Panc1 (cell line): ENCODE results near the gene EFNA5. TPM values are rescaled to one million over a fixed set of nuclear protein-coding genes. Genes with fewer than 3 reads are reported as not detected.

Experiments
- ATAC-seq: fragments of 200-7000 bp; cut with Tn5 transposase; 2 replicates; pipeline ENCODE4 v1.9.1; 2020; ENCODE audit warnings: mild to moderate bottlenecking, moderate library complexity
- BruUV-seq: library from RNA; stranded (reverse); fragments of 400-500 nt; replicated peaks from 2 replicates; lab custom pipeline; 2021; lab: Mats Ljungman, UMichigan
- CTCF ChIA-PET: fragments of 300-600 bp; sonication (Branson Sonifier 250); formaldehyde crosslinking; loops from one replicate; lab custom pipeline; 2022; ENCODE audit warnings: antibody characterized with exemption; lab: Charles Lee
- POLR2A ChIA-PET: fragments of 300-600 bp; sonication (Branson Sonifier 250); formaldehyde crosslinking; loops from one replicate; lab custom pipeline; 2022; ENCODE audit warnings: antibody characterized with exemption; lab: Charles Lee
- DNase-seq: peaks from one replicate; pipeline ENCODE4 v3.0.0-alpha.2; 2010; ENCODE audit warnings: low read depth, low spot score
- H3K27ac ChIP-seq: 2 replicates; pipeline ENCODE4 v1.5.1; 2011; ENCODE audit warnings: mild to moderate bottlenecking, low read length, inconsistent platforms
- H3K27me3 ChIP-seq: fragments of 200-500 bp; sonication (Bioruptor generic); 2 replicates; pipeline ENCODE4 v1.6.0; 2014; ENCODE audit warnings: low read length, inconsistent platforms; ENCODE audit not compliant: control insufficient read depth, insufficient read depth
- H3K36me3 ChIP-seq: fragments of 200-500 bp; sonication (Bioruptor generic); 2 replicates; pipeline ENCODE4 v1.5.1; 2014; ENCODE audit warnings: inconsistent platforms, mild to moderate bottlenecking, low read length, moderate library complexity; ENCODE audit not compliant: control insufficient read depth, insufficient read depth
- H3K4me1 ChIP-seq: 2 replicates; pipeline ENCODE4 v1.5.1; 2011; ENCODE audit warnings: inconsistent platforms, mild to moderate bottlenecking, low read length, moderate library complexity; ENCODE audit not compliant: control insufficient read depth, insufficient read depth
- H3K4me3 ChIP-seq, 2 experiments: 2 replicates each; pipeline ENCODE4 v1.5.1; 2011 to 2012; ENCODE audit warnings: low read depth in 2 of 2, low read length in 2 of 2, mild to moderate bottlenecking in 2 of 2, inconsistent platforms in 1 of 2, moderate library complexity in 1 of 2
- H3K9me3 ChIP-seq: fragments of 200-500 bp; sonication (Bioruptor generic); 2 replicates; pipeline ENCODE4 v1.5.1; 2014; ENCODE audit warnings: low read depth, mild to moderate bottlenecking, inconsistent platforms, low read length, moderate library complexity; ENCODE audit not compliant: control insufficient read depth, insufficient read depth
- POLR2AphosphoS5 ChIP-seq: IDR thresholded peaks from 2 replicates; pipeline ENCODE4 v1.6.1; 2012; ENCODE audit warnings: mild to moderate bottlenecking, low read depth, low read length, moderate library complexity
- REST ChIP-seq, 2 experiments: IDR thresholded peaks; 2 replicates each; pipeline ENCODE4 v1.6.1; 2011 to 2012; ENCODE audit warnings: low read depth in 2 of 2, control low read depth in 1 of 2, low read length in 1 of 2, mild to moderate bottlenecking in 1 of 2, moderate library complexity in 1 of 2; ENCODE audit not compliant: insufficient read depth in 1 of 2
- SIN3A ChIP-seq: IDR thresholded peaks from 2 replicates; pipeline ENCODE4 v1.6.1; 2012; ENCODE audit warnings: low read depth, mild to moderate bottlenecking, low read length, moderate library complexity, borderline replicate concordance; ENCODE audit not compliant: insufficient read depth
- TCF7L2 ChIP-seq: IDR thresholded peaks from 2 replicates; pipeline ENCODE4 v1.6.1; 2011; ENCODE audit warnings: mild to moderate bottlenecking, low read depth, low read length, inconsistent platforms
- in situ Hi-C: cut with HindIII; loops from 2 replicates; pipeline ENCODE4 v1.10.0; 2016; ENCODE audit warnings: low sequenced_read_pairs, low pct_unique_long_range_greater_than_20kb
- intact Hi-C: fragments of 100-400 bp; cut with micrococcal nuclease; formaldehyde crosslinking; loops from one replicate; pipeline ENCODE4 v1.10.0; 2022; ENCODE audit not compliant: unreplicated experiment
- total RNA-seq: library from RNA; stranded (reverse); gene quantifications from one replicate; pipeline ENCODE4 v1.2.1, GENCODE V29; 2021; ENCODE audit not compliant: unreplicated experiment
- TF ChIP-seq, protein P1 (sequence below): fragments of 450-650 bp; IDR thresholded peaks from 2 replicates; pipeline ENCODE4 v1.5.1; 2017; ENCODE audit warnings: mild to moderate bottlenecking

EFNA5 gene
- total RNA-seq, 1 experiment from 2014 or later: 30.5 TPM

DNA sequence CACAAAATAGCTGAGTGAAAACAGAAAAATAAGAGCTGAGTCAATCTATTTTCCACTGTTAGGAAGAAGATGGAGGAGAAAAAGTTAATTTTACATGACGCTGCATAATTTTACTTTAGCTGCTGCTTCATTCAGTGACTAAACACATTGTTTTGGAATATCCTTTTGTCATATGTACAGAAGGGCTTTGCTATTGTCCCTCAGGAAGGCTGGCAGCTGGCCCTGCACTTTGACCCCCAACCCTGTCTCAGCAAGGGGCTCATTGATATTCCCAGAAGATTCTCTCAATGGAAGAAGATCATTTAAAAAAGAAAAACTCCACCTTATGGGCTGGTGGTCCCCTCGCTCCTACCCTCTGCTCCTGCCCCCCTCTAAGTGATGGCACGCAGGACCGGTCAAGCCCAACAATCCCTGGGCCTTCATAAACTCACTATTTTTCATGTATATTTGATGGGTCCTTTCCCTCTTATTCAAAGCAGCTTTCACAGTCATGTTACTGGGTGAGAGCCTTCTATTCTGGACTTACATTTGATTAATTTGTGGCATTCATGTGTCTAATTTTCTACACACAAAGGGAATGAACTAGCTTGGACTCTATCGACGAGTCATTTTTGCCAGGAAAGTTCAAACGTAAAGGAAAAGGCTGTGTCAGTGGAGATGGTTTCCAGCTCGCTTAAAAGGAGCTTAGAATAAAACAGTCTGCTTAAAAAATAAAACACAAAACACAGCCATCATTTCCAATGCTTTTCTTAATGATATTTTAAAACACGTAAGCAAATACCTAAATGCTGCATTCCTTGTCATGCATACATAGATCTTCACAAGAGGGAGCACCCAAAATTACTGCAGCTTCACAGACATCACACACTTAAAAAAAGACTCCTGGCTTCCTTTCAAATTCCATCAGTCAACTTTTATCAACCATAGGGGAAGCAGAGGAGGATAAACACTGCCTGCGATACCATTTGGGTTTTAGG, 104.7 kb downstream of the EFNA5 start:
- ChIA-PET CTCF (no interaction called here), POLR2A (no interaction called here)
- Histone ChIP-seq H3K4me3 (no peak overlapping the region), H3K27me3 (no peaks in the 10 kb centered on the region), H3K36me3 (no peaks in the 10 kb centered on the region), H3K27ac (no peak overlapping the region), H3K9me3 (no peaks in the 10 kb centered on the region), H3K4me1 (peaks cover 18% of the 10 kb centered on the region)
- no TSS peak for BruUV-seq
- no peak for TF ChIP-seq REST (IDR thresholded peaks at IDR 0.05; ENCODE audit: insufficient read depth in 1 of 2, low read depth in 2 of 2, low read length in 1 of 2)
- no peak for DNase-seq
- in situ Hi-C loops: no loop called here
- ATAC-seq: no peak
- intact Hi-C loops: no loop called here

DNA sequence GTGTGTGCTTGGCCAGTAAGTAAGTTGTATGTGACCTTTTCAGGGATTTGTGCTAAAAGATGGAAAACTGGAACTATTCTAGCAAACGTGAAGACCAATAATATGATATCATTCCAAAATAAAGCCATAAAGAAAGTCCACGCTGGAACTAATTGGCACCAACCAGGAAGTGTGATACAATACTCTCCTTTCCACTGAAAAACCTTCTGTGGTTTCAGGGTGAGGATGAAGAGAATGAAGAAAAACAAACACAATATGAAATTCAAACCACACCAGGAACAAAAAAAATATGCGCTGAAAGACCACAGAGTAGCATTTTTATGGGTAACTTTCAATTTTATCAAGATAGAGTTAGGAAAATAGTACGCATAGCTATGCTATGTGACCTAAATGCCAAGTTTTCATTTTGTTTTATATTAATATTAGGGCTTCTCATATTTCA, 105.8 kb downstream of the EFNA5 start:
- TF ChIP-seq, protein P1, sequence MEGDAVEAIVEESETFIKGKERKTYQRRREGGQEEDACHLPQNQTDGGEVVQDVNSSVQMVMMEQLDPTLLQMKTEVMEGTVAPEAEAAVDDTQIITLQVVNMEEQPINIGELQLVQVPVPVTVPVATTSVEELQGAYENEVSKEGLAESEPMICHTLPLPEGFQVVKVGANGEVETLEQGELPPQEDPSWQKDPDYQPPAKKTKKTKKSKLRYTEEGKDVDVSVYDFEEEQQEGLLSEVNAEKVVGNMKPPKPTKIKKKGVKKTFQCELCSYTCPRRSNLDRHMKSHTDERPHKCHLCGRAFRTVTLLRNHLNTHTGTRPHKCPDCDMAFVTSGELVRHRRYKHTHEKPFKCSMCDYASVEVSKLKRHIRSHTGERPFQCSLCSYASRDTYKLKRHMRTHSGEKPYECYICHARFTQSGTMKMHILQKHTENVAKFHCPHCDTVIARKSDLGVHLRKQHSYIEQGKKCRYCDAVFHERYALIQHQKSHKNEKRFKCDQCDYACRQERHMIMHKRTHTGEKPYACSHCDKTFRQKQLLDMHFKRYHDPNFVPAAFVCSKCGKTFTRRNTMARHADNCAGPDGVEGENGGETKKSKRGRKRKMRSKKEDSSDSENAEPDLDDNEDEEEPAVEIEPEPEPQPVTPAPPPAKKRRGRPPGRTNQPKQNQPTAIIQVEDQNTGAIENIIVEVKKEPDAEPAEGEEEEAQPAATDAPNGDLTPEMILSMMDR: no peak
- no peak for TF ChIP-seq POLR2AphosphoS5
- no peak for TF ChIP-seq TCF7L2
- TF ChIP-seq SIN3A: no peak
- no peak for TF ChIP-seq REST (IDR thresholded peaks at IDR 0.05; ENCODE audit: insufficient read depth in 1 of 2, low read depth in 2 of 2, low read length in 1 of 2)
- POLR2A ChIA-PET: no interaction called here
- peaks cover 13% of the 10 kb centered on the region for H3K4me1 ChIP-seq

More for the DNA sequence above, 105.8 kb downstream of the EFNA5 start:
- no TSS peak for BruUV-seq
- in situ Hi-C loops: no loop called here
- H3K36me3 ChIP-seq: no peaks in the 10 kb centered on the region
- CTCF ChIA-PET: no interaction called here
- H3K27me3 ChIP-seq: no peaks in the 10 kb centered on the region
- no peak overlapping the region; the same call in 1 of the 2 replicates for H3K27ac ChIP-seq
- intact Hi-C loops: no loop called here
- DNase-seq: no peak
- H3K9me3 ChIP-seq: no peaks in the 10 kb centered on the region
- H3K4me3 ChIP-seq: no peak overlapping the region
- no peak for ATAC-seq
